DMS153 treated with DMSO at 0.1 percent for 48 hours (cell line): ENCODE measurements around the gene MYO1D.
A peak's percentile ranks its signal among the peaks of the same experiment; 100 is the strongest.

Source experiments
- DNase-seq: peaks from one replicate; lab custom pipeline; 2025; ENCODE audit not compliant: unreplicated experiment; lab: John Stamatoyannopoulos, UW

Gene MYO1D

GRCh38 chr17:32492648-32493289 is 384.2 kb downstream of the MYO1D start:
- no peak for DNase-seq

- DNase-seq, result no peak
Measured at GRCh38 chr17:32492264-32492589, 384.7 kb downstream of the MYO1D start.

- no peak for DNase-seq
Measured at GRCh38 chr17:32491371-32492263, 385.3 kb downstream of the MYO1D start.

- no peak for DNase-seq
Measured at GRCh38 chr17:32490101-32490482, 386.8 kb downstream of the MYO1D start.

- no peak for DNase-seq
Measured at GRCh38 chr17:32489320-32490100, 387.4 kb downstream of the MYO1D start.

- DNase-seq, result no peak
Measured at GRCh38 chr17:32488604-32489180, 388.2 kb downstream of the MYO1D start.

- DNase-seq, result no peak
Measured at GRCh38 chr17:32488177-32488542, 388.8 kb downstream of the MYO1D start.

GRCh38 chr17:32487473-32488176 is 389.3 kb downstream of the MYO1D start:
- DNase-seq, result no peak

GRCh38 chr17:32486701-32487472 is 390.0 kb downstream of the MYO1D start, which contains the start of gene CDK5R1:
Gene CDK5R1, plus strand, starts transcription at chr17:32486993. Its CDS starts 628 bp downstream, at chr17:32487621.
- no peak for DNase-seq

- DNase-seq, result peak; percentile 11
Measured at GRCh38 chr17:32486111-32486700, 390.7 kb downstream of the MYO1D start.

GRCh38 chr17:32485261-32486110 is 391.4 kb downstream of the MYO1D start:
- no peak for DNase-seq

- DNase-seq, result no peak
Measured at GRCh38 chr17:32484628-32485027, 392.3 kb downstream of the MYO1D start.

- no peak for DNase-seq
Measured at GRCh38 chr17:32484041-32484461, 392.9 kb downstream of the MYO1D start.

- DNase-seq, result no peak
Measured at GRCh38 chr17:32483451-32484019, 393.4 kb downstream of the MYO1D start.

GRCh38 chr17:32482568-32483320 is 394.2 kb downstream of the MYO1D start:
- DNase-seq, result no peak

GRCh38 chr17:32481193-32481592 is 395.7 kb downstream of the MYO1D start:
- DNase-seq, result no peak

GRCh38 chr17:32479074-32479617 is 397.8 kb downstream of the MYO1D start:
- no peak for DNase-seq
